Activated CD8-positive, alpha-beta memory T cell treated with anti-CD3 and anti-CD28 coated beads for 48 hours (primary cell): Measurements from ENCODE around the gene PPM1M.
"Not testable (repeated sequence)": the region's sequence is repeated elsewhere in the genome, so short reads cannot be mapped to it uniquely, and the experiment has no call there.

ENCODE experiments used
- DNase-seq, 3 experiments: peaks; one replicate each; pipeline ENCODE4 v3.0.0-alpha.2; 2020; ENCODE audit warnings: low read depth in 2 of 3, low spot score in 2 of 3

PPM1M gene

GRCh38 chr3:52246728-52247408 is 1.3 kb downstream of the PPM1M start:
- DNase-seq = no peak

GRCh38 chr3:52247409-52248164 is 2.0 kb downstream of the PPM1M start:
- no peak for DNase-seq

- no peak for DNase-seq
Measured at GRCh38 chr3:52248165-52248541, 2.6 kb downstream of the PPM1M start.

- no peak for DNase-seq
Measured at GRCh38 chr3:52248816-52249547, 3.4 kb downstream of the PPM1M start.

GRCh38 chr3:52249683-52250082 is 4.1 kb downstream of the PPM1M start:
- no peak for DNase-seq

GRCh38 chr3:52250122-52250521 is 4.6 kb downstream of the PPM1M start:
- DNase-seq = no peak

- DNase-seq = peak in 1 of 3 experiments; percentile 64
Measured at GRCh38 chr3:52253314-52254304, 8.1 kb downstream of the PPM1M start.

GRCh38 chr3:52254608-52255007 is 9.0 kb downstream of the PPM1M start:
- DNase-seq = no peak

- no peak for DNase-seq
Measured at GRCh38 chr3:52256159-52256558, 10.6 kb downstream of the PPM1M start.

GRCh38 chr3:52256622-52257021 is 11.1 kb downstream of the PPM1M start:
- DNase-seq = no peak

- no peak for DNase-seq
Measured at GRCh38 chr3:52257911-52258310, 12.4 kb downstream of the PPM1M start.

- no peak for DNase-seq
Measured at GRCh38 chr3:52259035-52259434, 13.5 kb downstream of the PPM1M start.

GRCh38 chr3:52259448-52259847 is 13.9 kb downstream of the PPM1M start:
- no peak for DNase-seq

GRCh38 chr3:52262447-52262846 is 16.9 kb downstream of the PPM1M start:
- DNase-seq = no peak

GRCh38 chr3:52265387-52265786 is 19.8 kb downstream of the PPM1M start:
- DNase-seq = no peak

GRCh38 chr3:52268036-52268435 is 22.5 kb downstream of the PPM1M start:
- DNase-seq = no peak

GRCh38 chr3:52269776-52270175 is 24.2 kb downstream of the PPM1M start:
- no peak for DNase-seq

- DNase-seq = no peak
Measured at GRCh38 chr3:52270252-52270754, 24.7 kb downstream of the PPM1M start.

GRCh38 chr3:52272172-52272571 is 26.6 kb downstream of the PPM1M start:
- not testable (repeated sequence) for DNase-seq

GRCh38 chr3:52272831-52273230 is 27.3 kb downstream of the PPM1M start:
- no peak for DNase-seq

- not testable (repeated sequence) for DNase-seq
Measured at GRCh38 chr3:52274781-52275180, 29.2 kb downstream of the PPM1M start.
